ENCODE measurements around the gene RUNX2.
A peak's percentile ranks its signal among the peaks of the same experiment; 100 is the strongest.

Gene RUNX2

DNA sequence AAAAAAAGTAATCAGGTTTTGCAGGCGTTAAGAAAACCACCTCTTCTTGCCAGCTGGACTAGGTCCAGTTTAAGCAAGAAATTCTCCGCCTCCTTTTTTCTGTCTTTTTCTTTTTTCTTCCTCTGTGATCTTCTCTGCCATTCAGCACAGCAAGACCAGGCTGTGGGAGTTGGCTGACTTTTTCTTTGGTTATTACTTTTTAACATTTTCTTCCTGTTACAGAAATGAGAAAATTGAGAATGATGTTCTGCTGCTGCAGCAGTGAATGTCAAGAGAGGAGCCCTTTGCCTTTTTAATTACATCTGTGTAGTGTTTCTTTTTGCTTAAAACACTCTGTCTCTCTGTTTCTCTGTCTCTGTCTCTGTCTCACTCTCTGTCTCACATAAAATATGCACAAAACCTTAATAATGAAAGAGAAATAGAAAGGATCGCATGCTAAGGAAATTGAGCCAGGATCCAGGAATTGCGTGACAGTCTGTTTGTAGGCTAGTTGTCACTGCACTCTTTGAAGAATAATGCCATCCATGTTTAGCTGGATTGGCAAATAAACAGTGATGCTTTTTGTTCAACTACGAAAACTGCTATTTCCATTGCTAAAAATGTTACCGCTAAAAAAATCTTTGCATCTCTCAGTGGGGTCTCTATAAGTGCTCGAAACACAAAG, 152.8 kb downstream of the RUNX2 start:
- H3K4me3 Mint-ChIP-seq = no peak overlapping the region
- H3K27ac Mint-ChIP-seq = peak overlapping the region; percentile 72
- peaks cover 36% of the 10 kb centered on the region for H3K36me3 Mint-ChIP-seq (ENCODE audit: low read depth)
- no peaks in the 10 kb centered on the region for H3K9me3 Mint-ChIP-seq
- peaks cover 20% of the 10 kb centered on the region for H3K4me1 Mint-ChIP-seq (ENCODE audit: low read depth)
- H3K27me3 Mint-ChIP-seq = no peaks in the 10 kb centered on the region

DNA sequence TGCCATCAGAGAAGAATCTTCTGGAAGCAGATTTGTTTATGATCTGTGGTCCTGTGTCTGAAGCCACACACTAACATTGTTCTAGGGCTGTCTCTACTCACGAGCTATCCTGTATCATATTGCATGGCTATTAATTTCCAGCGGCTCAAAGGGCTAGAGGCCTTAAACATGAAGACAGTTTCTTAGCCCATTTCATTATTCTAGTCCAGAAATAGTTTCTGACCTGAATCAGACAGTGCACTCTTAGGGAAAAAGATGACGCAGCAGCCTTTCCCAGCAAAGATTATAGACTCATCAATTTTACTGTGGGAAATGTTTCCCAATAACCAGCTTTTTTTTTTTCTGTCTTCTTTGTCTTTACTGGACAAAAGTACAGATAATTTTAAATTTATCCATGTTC, 154.9 kb downstream of the RUNX2 start:
- Mint-ChIP-seq H3K9me3 (no peaks in the 10 kb centered on the region), H3K27ac (peak overlapping the region; percentile 3), H3K4me1 (ENCODE audit: low read depth) (peaks cover 36% of the 10 kb centered on the region), H3K4me3 (no peak overlapping the region), H3K27me3 (no peaks in the 10 kb centered on the region), H3K36me3 (ENCODE audit: low read depth) (peaks cover 39% of the 10 kb centered on the region)

DNA sequence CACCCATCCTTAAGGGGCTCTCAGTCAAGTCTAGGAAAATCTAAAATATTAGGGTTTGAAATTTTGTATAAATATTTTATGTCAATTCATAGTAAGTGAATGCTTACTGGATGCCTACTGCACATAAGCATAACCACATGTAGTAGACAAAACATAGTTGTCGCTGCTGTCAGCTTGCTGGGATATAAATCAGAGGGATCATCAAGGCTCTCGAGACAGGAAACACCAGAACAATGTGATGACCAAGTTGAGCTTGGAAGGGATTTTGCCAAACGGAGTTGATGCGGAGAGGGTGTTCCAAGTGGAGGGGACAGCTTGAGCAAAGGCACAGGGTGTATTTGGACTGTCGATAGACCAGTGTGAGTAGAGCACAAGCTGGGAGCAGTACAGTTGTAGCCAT, 155.4 kb downstream of the RUNX2 start:
- H3K9me3 Mint-ChIP-seq = no peaks in the 10 kb centered on the region
- no peaks in the 10 kb centered on the region for H3K27me3 Mint-ChIP-seq
- H3K4me3 Mint-ChIP-seq = no peak overlapping the region
- H3K36me3 Mint-ChIP-seq (ENCODE audit: low read depth) = peaks cover 39% of the 10 kb centered on the region
- H3K4me1 Mint-ChIP-seq (ENCODE audit: low read depth) = peaks cover 41% of the 10 kb centered on the region
- no peak overlapping the region for H3K27ac Mint-ChIP-seq

DNA sequence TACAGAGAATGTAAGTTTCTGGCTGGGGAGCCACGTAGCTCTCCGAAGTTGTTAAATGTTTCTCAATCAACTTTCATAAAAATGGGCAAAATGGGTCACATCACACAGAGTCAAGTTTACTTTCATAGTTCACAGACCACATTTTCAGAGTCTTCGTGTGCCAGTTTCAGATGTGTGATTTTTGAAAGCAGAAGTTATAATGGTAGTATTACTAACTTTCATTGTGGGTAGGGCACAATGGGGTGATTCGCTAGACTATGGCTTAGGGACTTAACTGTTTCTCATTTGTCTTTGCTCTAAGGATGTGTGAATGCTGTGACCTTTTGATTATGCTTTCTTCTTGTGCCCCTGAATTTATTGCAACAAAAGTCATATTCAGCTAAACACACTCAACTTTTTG, 158.6 kb downstream of the RUNX2 start:
- no peaks in the 10 kb centered on the region for H3K27me3 Mint-ChIP-seq
- peak overlapping the region; percentile 79 for H3K27ac Mint-ChIP-seq
- H3K4me3 Mint-ChIP-seq = peak overlapping the region; percentile 40
- peaks cover 32% of the 10 kb centered on the region for H3K36me3 Mint-ChIP-seq (ENCODE audit: low read depth)
- H3K4me1 Mint-ChIP-seq (ENCODE audit: low read depth) = peaks cover 55% of the 10 kb centered on the region
- no peaks in the 10 kb centered on the region for H3K9me3 Mint-ChIP-seq

DNA sequence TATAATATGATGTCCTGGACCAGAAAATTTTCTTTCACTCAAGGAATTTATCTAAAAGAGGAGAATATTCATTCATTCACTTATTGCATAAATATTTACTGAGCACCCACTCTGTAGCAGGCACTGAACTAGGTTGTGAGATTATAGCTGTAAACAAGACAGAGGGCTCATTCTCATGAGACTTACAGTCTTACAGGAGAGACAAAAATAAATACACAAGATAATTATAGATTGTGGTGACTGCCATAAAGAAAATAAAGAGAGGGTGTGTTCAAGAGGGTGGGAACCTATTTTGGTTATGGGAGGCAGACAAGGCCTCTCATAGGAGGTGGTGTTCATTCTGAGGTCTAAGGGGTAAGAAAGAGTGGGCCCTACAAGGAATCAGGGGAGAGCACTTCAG, 159.5 kb downstream of the RUNX2 start:
- Mint-ChIP-seq H3K27ac (peak overlapping the region; percentile 51), H3K4me3 (no peak overlapping the region)

DNA sequence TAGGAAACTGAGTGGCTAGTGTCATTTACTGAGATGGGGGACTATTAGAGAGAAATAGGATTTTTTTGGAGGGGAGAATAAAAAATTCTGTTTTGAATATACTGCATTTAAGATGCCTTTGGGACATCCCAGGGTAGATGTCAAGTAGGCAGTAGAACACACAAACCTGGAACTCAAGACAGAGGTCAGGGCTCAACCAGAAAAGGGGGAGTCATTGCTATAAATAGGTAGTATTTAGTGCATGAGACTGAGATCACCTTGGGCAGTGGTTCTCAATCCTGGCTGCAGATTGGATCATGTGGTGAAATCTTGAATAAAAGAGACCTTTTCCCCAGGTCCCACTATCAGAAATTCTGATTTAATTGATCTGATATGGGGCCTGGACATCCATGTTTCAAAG, 160.1 kb downstream of the RUNX2 start:
- Mint-ChIP-seq H3K9me3 (no peaks in the 10 kb centered on the region), H3K27me3 (no peaks in the 10 kb centered on the region), H3K4me3 (no peak overlapping the region), H3K36me3 (ENCODE audit: low read depth) (peaks cover 30% of the 10 kb centered on the region), H3K4me1 (ENCODE audit: low read depth) (peaks cover 57% of the 10 kb centered on the region), H3K27ac (peak overlapping the region; percentile 51)

More for the DNA sequence above, 159.5 kb downstream of the RUNX2 start:
- Mint-ChIP-seq H3K27me3 (no peaks in the 10 kb centered on the region), H3K9me3 (no peaks in the 10 kb centered on the region), H3K4me1 (ENCODE audit: low read depth) (peaks cover 55% of the 10 kb centered on the region), H3K36me3 (ENCODE audit: low read depth) (peaks cover 34% of the 10 kb centered on the region)

DNA sequence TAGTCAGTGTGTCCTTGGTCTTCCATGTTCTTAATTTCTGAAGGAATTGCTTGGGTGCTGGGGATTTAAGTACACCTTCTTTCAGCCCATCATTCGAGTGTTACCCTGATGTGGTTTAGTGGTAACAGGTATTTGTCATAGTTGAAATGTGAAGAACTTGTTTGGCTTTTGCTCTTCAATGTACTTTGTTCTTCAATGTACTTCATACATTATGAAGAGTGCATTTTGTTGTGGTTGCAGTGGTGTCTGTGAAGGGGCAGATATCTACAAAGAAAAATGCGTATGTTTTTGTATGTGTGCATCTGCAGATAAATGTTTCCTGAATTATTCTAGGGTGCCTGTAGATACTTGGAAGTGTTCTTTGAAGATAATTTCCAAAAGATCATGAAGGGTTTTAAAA, 160.8 kb downstream of the RUNX2 start:
- H3K4me1 Mint-ChIP-seq (ENCODE audit: low read depth) = peaks cover 60% of the 10 kb centered on the region
- H3K4me3 Mint-ChIP-seq = no peak overlapping the region
- no peaks in the 10 kb centered on the region for H3K9me3 Mint-ChIP-seq
- H3K27ac Mint-ChIP-seq = peak overlapping the region; percentile 3
- H3K36me3 Mint-ChIP-seq (ENCODE audit: low read depth) = peaks cover 27% of the 10 kb centered on the region
- H3K27me3 Mint-ChIP-seq = no peaks in the 10 kb centered on the region

DNA sequence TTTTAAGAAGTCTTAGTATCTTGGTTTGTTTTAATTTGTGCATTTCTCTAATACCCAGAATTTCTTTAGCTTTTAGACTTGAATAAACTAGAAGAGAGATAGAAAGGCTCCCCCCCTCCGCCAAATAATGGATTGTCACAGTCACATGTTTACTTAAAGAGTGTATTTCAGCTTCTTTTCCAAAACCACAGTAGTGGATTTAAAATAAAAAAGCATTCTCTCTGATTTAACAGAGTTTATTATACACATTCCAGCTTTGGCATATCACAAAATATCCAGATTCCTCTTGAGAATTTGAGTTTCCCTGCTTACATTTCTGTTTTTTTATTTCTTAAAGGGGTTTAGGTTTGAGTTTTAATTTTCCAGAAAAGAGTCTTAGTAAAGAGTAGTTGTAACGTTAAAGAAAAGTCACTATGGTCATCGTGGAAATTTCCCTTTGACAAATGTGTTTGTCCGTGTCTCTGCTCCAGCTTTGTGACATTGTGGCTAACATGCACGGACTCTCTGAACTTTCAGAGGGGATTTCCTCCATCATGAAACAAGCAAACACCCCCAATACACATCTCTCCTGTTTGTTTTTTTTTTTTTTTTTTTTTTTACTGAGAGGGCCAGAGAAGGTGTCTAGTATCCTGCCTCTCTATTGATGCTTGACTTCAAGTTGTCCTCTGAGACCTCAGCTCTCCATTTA, 163.1 kb downstream of the RUNX2 start:
- peaks cover 4% of the 10 kb centered on the region for H3K9me3 Mint-ChIP-seq
- H3K36me3 Mint-ChIP-seq (ENCODE audit: low read depth) = peaks cover 35% of the 10 kb centered on the region
- peaks cover 76% of the 10 kb centered on the region for H3K4me1 Mint-ChIP-seq (ENCODE audit: low read depth)
- H3K27me3 Mint-ChIP-seq = no peaks in the 10 kb centered on the region
- H3K27ac Mint-ChIP-seq = no peak overlapping the region
- no peak overlapping the region for H3K4me3 Mint-ChIP-seq

DNA sequence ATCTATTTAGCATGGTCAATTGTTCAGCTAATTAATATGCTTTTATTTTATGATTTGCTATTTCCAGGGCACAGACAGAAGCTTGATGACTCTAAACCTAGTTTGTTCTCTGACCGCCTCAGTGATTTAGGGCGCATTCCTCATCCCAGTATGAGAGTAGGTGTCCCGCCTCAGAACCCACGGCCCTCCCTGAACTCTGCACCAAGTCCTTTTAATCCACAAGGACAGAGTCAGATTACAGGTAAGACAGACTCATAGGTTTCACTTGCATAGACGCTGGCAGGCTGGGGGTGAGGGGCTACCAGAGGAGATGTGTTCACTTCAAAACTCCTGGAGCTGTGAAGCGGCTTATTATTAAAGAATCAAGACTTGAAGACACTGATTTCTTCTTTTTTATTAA, 163.7 kb downstream of the RUNX2 start:
- H3K4me1 Mint-ChIP-seq (ENCODE audit: low read depth) = peaks cover 76% of the 10 kb centered on the region
- no peak overlapping the region for H3K27ac Mint-ChIP-seq
- H3K4me3 Mint-ChIP-seq = no peak overlapping the region
- peaks cover 42% of the 10 kb centered on the region for H3K36me3 Mint-ChIP-seq (ENCODE audit: low read depth)
- peaks cover 4% of the 10 kb centered on the region for H3K9me3 Mint-ChIP-seq
- no peaks in the 10 kb centered on the region for H3K27me3 Mint-ChIP-seq

DNA sequence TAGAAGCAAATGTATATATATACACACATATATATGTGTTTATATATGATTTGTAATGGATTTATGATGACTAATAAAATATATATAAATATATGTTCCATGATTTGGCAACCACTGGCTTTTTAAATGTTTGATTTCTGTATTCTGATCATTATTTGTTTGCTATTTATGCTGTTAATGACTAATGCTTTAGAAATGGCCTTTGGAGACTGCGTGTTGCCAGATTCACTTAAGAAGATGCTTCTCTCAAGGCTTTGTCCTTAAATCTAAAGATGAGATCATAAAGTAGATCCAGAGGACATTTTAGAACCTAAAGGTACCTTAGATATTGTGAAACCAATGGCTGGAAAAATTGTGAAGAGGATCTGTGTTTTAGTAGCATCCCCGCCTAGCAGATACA, 165.6 kb downstream of the RUNX2 start:
- Mint-ChIP-seq H3K4me1 (ENCODE audit: low read depth) (peaks cover 66% of the 10 kb centered on the region), H3K36me3 (ENCODE audit: low read depth) (peaks cover 53% of the 10 kb centered on the region), H3K4me3 (no peak overlapping the region), H3K27me3 (no peaks in the 10 kb centered on the region), H3K9me3 (peaks cover 9% of the 10 kb centered on the region), H3K27ac (no peak overlapping the region)

DNA sequence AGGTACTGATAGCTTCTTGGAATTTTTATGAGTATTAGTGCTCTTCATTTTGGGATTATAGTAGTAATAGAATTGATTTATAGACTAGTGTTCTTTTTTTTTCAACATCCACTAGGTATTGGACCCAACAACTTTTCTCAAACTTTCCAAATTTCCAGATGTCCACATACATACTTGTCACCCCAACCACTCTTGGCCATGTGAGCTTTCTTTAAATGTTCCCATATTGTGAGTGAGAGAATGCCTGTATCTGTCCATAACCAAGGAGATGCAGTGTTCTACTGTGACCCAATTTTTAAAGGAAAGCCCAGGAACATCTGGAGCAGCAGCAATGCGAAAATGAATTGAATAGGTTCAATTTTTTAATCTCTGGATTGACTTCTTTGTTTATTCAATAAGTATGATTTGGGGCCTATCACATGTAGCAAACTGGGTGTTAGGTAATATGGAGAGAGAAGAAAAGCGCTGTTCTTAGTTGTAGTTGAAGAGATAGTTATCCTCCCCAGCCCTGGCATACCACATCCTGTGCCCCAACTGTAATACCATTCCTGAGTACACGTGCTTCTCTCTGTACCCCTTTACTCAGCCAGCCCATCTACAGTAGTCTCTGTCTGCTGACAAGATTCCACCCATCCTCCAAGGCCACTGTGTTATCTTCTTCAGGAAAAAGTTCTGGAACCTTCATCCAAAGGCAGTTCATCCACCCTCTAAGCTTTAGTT, 166.4 kb downstream of the RUNX2 start:
- H3K36me3 Mint-ChIP-seq (ENCODE audit: low read depth) = peaks cover 53% of the 10 kb centered on the region
- no peak overlapping the region for H3K4me3 Mint-ChIP-seq
- peaks cover 9% of the 10 kb centered on the region for H3K9me3 Mint-ChIP-seq
- H3K27me3 Mint-ChIP-seq = no peaks in the 10 kb centered on the region
- H3K4me1 Mint-ChIP-seq (ENCODE audit: low read depth) = peaks cover 58% of the 10 kb centered on the region
- H3K27ac Mint-ChIP-seq = peak overlapping the region; percentile 34

DNA sequence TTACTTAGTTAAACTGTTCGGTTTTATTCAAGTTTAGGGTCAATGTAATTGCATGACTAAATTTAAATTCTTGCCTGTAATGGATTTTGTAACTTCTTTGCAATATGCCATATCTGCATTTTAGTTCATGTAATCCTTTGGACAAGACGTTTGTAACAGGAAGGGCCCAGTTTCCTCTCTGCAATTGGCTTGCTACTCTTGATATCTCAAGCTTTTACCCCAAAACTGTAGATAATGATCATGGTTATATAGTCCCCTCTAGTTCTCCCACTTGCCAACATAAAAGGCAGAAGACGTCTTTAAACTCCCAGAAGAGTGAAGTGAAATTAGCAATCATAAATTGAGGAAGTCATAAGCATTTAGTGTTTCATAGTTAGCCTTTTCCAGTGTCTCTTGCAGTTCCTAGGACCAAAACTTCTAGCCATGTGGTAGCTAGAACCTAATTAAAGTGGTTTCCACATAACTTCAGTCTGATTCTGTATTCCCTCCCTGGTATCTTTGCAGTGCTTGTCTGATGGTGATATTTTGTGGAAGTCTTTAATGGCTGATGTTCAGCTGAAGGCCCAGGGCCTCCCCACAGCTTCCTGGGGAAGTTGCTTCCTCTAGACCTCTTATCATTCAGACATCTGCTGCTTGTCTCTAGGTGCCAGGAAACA, 167.4 kb downstream of the RUNX2 start:
- H3K27me3 Mint-ChIP-seq = no peaks in the 10 kb centered on the region
- H3K4me3 Mint-ChIP-seq = no peak overlapping the region
- peaks cover 53% of the 10 kb centered on the region for H3K4me1 Mint-ChIP-seq (ENCODE audit: low read depth)
- H3K27ac Mint-ChIP-seq = peak overlapping the region; percentile 21
- H3K36me3 Mint-ChIP-seq (ENCODE audit: low read depth) = peaks cover 53% of the 10 kb centered on the region
- H3K9me3 Mint-ChIP-seq = peaks cover 9% of the 10 kb centered on the region

DNA sequence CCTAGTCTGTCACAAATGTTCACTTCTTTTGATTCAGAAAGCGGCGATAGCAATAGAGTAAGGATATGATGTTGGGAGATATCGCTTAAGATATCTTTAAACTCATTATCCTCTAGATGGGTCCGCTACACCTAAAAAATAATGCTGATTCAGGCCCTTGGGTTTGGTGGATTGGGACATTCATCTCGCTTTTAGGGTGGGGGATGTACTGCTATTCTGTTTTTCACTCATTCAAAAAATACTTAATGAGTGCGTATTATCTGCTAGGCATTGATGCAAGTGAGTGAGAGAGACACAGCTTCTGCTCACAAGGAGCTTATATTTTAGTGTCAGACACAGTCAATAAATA, 167.9 kb downstream of the RUNX2 start:
- H3K27me3 Mint-ChIP-seq = no peaks in the 10 kb centered on the region
- H3K9me3 Mint-ChIP-seq = peaks cover 9% of the 10 kb centered on the region
- H3K4me1 Mint-ChIP-seq (ENCODE audit: low read depth) = peaks cover 48% of the 10 kb centered on the region
- no peak overlapping the region for H3K4me3 Mint-ChIP-seq
- peak overlapping the region; percentile 7 for H3K27ac Mint-ChIP-seq
- peaks cover 55% of the 10 kb centered on the region for H3K36me3 Mint-ChIP-seq (ENCODE audit: low read depth)

DNA sequence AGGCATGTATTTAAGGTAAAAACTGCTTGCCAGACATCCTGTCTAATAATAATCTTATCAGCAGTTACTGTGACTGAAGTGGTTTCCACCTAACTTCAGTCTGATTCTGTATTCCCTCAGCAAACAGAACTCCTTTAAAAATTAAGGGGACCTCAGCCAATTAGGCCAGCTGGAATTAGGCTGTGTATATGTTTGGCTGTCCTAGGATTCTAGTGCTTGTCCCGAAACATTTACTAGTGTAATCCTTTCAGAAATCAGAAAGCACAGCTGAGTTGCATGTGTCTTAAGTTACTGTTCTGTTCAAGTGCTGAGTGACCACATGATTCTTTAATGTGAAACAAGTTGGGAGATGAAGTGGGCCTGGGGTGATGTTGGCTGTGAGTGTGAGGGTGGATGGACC, 170.5 kb downstream of the RUNX2 start:
- H3K36me3 Mint-ChIP-seq (ENCODE audit: low read depth) = peaks cover 62% of the 10 kb centered on the region
- peaks cover 40% of the 10 kb centered on the region for H3K4me1 Mint-ChIP-seq (ENCODE audit: low read depth)
- H3K27me3 Mint-ChIP-seq = no peaks in the 10 kb centered on the region
- H3K9me3 Mint-ChIP-seq = peaks cover 9% of the 10 kb centered on the region
- H3K4me3 Mint-ChIP-seq = no peak overlapping the region
- H3K27ac Mint-ChIP-seq = no peak overlapping the region
